ENCODE data around the gene PRKCD.

- TF ChIP-seq POLR2AphosphoS5 (IDR thresholded peaks at IDR 0.05; ENCODE audit: borderline replicate concordance, low read depth, low read length), result no peak
- TF ChIP-seq EZH2 (IDR thresholded peaks at IDR 0.05), result no peak
Measured at GRCh38 chr3:53173107-53173506, 12.1 kb downstream of the PRKCD start.

Measured in SK-N-MC (cell line).